Fibroblast of villous mesenchyme (primary cell): Measurements from ENCODE around the gene C14orf119. TPM values are rescaled to one million over a fixed set of nuclear protein-coding genes. Genes with fewer than 3 reads are reported as not detected.
A peak's percentile ranks its signal among the peaks of the same experiment; 100 is the strongest.

ENCODE experiments used
- DNase-seq: peaks from one replicate; pipeline ENCODE4 v3.0.0-alpha.2; 2010; ENCODE audit warnings: low read depth
- H3K4me3 ChIP-seq: 2 replicates; pipeline ENCODE4 v1.5.1; 2011; ENCODE audit warnings: low read depth, mild to moderate bottlenecking, low read length
- CTCF ChIP-seq: IDR thresholded peaks from 2 replicates; pipeline ENCODE4 v1.5.1; 2012; ENCODE audit warnings: low read depth, mild to moderate bottlenecking, low read length; ENCODE audit not compliant: insufficient read depth
- total RNA-seq: library from RNA; depleted of rRNA; stranded (reverse); fragments of >200 nt; gene quantifications from 2 replicates; pipeline ENCODE4 v1.2.3, GENCODE V29; 2012

C14orf119 gene
- total RNA-seq, 1 donor = 66.1 TPM

GRCh38 chr14:23062002-23062401 lies 33.3 kb upstream of the C14orf119 start:
- peak; percentile 97 for DNase-seq
- no peak overlapping the region for H3K4me3 ChIP-seq
- TF ChIP-seq CTCF = no peak

- TF ChIP-seq CTCF = no peak
- no peak for DNase-seq
- no peak overlapping the region for H3K4me3 ChIP-seq
These were observed 31.7 kb upstream of the C14orf119 start for GRCh38 chr14:23063601-23064000.

- no peak for DNase-seq
- no peak for TF ChIP-seq CTCF
- H3K4me3 ChIP-seq = no peak overlapping the region
These were observed 28.9 kb upstream of the C14orf119 start for GRCh38 chr14:23066368-23066767.

- DNase-seq = no peak
- H3K4me3 ChIP-seq = no peak overlapping the region
- no peak for TF ChIP-seq CTCF
These were observed 28.2 kb upstream of the C14orf119 start for GRCh38 chr14:23066855-23067744.

- no peak overlapping the region for H3K4me3 ChIP-seq
- no peak for TF ChIP-seq CTCF
- no peak for DNase-seq
These were observed 27.2 kb upstream of the C14orf119 start for GRCh38 chr14:23067847-23068788.

GRCh38 chr14:23068789-23069412 lies 26.4 kb upstream of the C14orf119 start:
- TF ChIP-seq CTCF = peak; percentile 100
- peak overlapping the region; percentile 8 for H3K4me3 ChIP-seq
- DNase-seq = peak; percentile 95
